KOPT-K1 (cell line): ENCODE results near the gene CNTNAP2.

Experiments
- H3K27ac ChIP-seq: fragments of 200-600 bp; sonication (generic); 2 replicates; pipeline ENCODE4 v1.5.1; 2016; ENCODE audit warnings: antibody characterized with exemption, mild to moderate bottlenecking, low read depth, low read length; ENCODE audit not compliant: poor library complexity, severe bottlenecking
- H3K36me3 ChIP-seq: fragments of 200-600 bp; sonication (generic); 2 replicates; pipeline ENCODE4 v1.5.1; 2017; ENCODE audit warnings: antibody characterized with exemption, mild to moderate bottlenecking, low read length, moderate library complexity; ENCODE audit not compliant: insufficient read depth
- H3K9me3 ChIP-seq: fragments of 200-600 bp; sonication (generic); 2 replicates; pipeline ENCODE4 v1.5.1; 2017; ENCODE audit warnings: antibody characterized with exemption, low read length, mild to moderate bottlenecking; ENCODE audit not compliant: insufficient read depth, poor library complexity, severe bottlenecking

The CNTNAP2 gene

GRCh38 chr7:148011753-148012152, 1895.2 kb downstream of the CNTNAP2 start:
- Histone ChIP-seq H3K27ac (no peak overlapping the region), H3K36me3 (no peaks in the 10 kb centered on the region), H3K9me3 (no peaks in the 10 kb centered on the region)

DNA sequence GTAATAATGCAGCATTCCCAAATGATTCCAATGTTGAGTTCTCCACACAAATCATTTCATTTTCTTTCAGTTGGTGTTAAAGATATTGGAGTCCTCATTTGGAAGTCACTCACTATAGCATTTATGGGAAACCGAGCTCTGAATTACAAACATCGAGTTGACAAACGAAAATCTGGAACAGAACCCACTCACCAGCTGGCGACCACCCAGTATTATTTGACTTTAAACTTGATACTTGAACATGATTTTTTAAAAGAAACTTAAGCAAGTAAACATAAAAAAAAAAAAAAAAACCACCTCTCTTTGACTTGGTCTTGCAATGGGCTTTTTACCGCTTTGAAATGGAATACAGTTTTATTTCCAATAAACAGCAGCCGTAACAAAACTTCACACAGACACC, 1897.4 kb downstream of the CNTNAP2 start:
- no peak overlapping the region for H3K27ac ChIP-seq
- H3K36me3 ChIP-seq: no peaks in the 10 kb centered on the region
- no peaks in the 10 kb centered on the region for H3K9me3 ChIP-seq

DNA sequence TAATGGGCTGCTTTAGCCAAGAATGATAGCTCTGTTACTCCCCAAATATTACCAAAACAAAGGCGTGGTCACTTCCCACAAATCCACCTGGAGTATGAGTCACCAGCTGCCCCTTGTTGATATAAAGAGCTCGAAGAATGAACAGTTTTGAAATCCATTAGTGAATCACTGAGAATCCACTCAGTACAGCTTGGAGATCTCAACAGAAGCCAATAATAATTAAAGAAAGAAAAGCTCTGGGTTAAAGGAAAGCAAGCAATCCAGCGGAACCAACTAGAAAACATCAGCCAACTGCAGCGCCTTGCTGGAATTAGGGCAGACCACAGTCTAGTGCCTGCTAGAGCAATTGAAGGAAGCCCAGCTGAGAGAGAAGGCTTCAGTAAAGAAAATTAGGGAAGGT, 1897.9 kb downstream of the CNTNAP2 start:
- no peaks in the 10 kb centered on the region for H3K36me3 ChIP-seq
- no peak overlapping the region for H3K27ac ChIP-seq
- H3K9me3 ChIP-seq: no peaks in the 10 kb centered on the region

DNA sequence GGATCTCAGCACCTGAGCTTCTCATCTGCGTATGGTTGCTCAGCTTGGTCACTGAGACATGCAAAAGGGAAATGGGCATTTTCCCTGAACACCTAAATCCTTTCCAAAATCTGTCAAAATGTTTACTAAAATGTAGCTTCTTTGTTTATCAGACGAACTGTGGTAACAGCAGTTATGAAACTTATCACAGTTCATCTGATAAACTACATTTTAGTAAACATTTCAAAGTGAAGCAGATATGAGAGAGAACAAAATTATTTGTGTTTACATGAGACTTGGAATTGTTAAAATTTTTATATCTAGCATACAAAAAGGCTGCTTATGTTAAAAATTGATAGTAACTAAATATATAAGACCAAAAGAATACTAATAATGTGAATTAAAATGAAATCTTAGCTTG, 1900.5 kb downstream of the CNTNAP2 start:
- Histone ChIP-seq H3K36me3 (no peaks in the 10 kb centered on the region), H3K9me3 (no peaks in the 10 kb centered on the region), H3K27ac (no peak overlapping the region)

GRCh38 chr7:148020679-148021078, 1904.1 kb downstream of the CNTNAP2 start:
- H3K27ac ChIP-seq: no peak overlapping the region
- H3K9me3 ChIP-seq: no peaks in the 10 kb centered on the region
- H3K36me3 ChIP-seq: no peaks in the 10 kb centered on the region

DNA sequence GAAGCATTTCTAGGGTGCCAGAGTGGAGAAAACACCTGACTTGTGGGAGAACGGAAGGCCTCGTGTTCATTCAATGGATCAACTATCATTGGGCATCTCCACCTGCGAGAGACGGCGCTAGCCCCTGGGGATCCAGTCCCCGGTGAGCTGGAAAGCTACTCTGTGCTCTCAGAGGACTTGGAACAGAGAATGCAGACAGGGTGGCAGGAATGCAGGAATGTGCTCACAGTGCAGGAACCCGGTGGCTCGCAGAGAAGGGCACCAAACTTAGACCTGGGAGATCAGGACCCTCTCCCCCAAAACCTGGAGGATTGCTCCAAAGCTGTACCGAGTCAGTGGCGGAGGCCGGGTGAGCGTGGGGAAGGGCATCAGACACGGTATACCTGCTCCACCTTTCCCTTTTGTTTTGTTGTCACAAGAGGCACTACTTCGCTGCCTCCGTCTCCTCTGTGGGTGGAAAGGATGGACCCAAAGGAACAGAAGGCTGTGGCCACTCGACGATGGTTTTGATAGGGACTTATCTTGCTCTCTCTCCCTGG, 1905.0 kb downstream of the CNTNAP2 start:
- H3K9me3 ChIP-seq: no peaks in the 10 kb centered on the region
- no peak overlapping the region for H3K27ac ChIP-seq
- no peaks in the 10 kb centered on the region for H3K36me3 ChIP-seq

DNA sequence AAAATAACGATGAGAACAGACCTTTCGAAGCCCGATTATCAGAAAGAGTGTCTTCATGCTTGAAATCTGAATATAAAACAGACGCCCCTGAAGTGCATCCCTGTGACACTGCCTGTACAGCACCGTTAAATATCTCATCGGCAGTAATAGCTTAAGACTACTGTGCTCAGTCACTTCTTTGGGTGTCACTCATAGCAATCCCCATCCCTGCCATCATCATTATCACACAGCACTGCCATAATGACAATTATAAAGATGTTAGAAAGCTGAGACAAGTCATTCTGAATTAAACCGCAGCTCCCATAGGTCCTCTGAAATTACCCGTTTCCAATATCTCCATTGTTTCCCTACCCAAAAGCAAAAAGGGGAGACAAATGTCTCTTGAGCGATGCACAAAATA, 1906.2 kb downstream of the CNTNAP2 start:
- Histone ChIP-seq H3K36me3 (no peaks in the 10 kb centered on the region), H3K27ac (no peak overlapping the region), H3K9me3 (no peaks in the 10 kb centered on the region)

DNA sequence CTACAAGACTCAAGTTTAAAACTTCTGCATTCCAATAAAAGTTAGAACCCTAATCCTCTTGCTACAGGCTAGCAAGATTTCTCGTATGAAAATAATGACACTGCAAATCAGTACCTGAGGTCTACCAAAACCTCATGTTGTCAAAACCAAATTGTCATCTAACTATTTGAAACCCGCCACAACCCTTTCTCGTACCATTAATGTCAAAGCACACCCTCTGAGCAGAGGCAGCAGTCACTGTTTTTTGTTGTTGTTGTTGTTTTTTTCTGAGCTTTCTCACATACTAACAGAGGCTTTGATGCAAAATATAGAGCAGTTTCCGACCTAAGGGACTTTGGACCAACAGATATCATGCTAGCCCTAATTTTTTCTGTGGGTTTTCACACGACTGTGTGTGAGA, 1910.1 kb downstream of the CNTNAP2 start:
- Histone ChIP-seq H3K9me3 (no peaks in the 10 kb centered on the region), H3K27ac (no peak overlapping the region)

GRCh38 chr7:148028165-148028564, 1911.6 kb downstream of the CNTNAP2 start:
- no peaks in the 10 kb centered on the region for H3K9me3 ChIP-seq
- H3K36me3 ChIP-seq: no peaks in the 10 kb centered on the region
- no peak overlapping the region for H3K27ac ChIP-seq

More for the DNA sequence above, 1910.1 kb downstream of the CNTNAP2 start:
- H3K36me3 ChIP-seq: no peaks in the 10 kb centered on the region

- H3K27ac ChIP-seq: no peak overlapping the region
- H3K36me3 ChIP-seq: no peaks in the 10 kb centered on the region
- H3K9me3 ChIP-seq: no peaks in the 10 kb centered on the region
These were observed 1914.4 kb downstream of the CNTNAP2 start for GRCh38 chr7:148031019-148031418.

- no peak overlapping the region for H3K27ac ChIP-seq
- H3K9me3 ChIP-seq: no peaks in the 10 kb centered on the region
- no peaks in the 10 kb centered on the region for H3K36me3 ChIP-seq
These were observed 1915.2 kb downstream of the CNTNAP2 start for GRCh38 chr7:148031811-148032210.

GRCh38 chr7:148035950-148036349, 1919.3 kb downstream of the CNTNAP2 start:
- Histone ChIP-seq H3K27ac (no peak overlapping the region), H3K9me3 (no peaks in the 10 kb centered on the region), H3K36me3 (no peaks in the 10 kb centered on the region)

GRCh38 chr7:148037044-148037443, 1920.4 kb downstream of the CNTNAP2 start:
- Histone ChIP-seq H3K36me3 (no peaks in the 10 kb centered on the region), H3K9me3 (no peaks in the 10 kb centered on the region), H3K27ac (no peak overlapping the region)

GRCh38 chr7:148041156-148041555, 1924.6 kb downstream of the CNTNAP2 start:
- Histone ChIP-seq H3K27ac (no peak overlapping the region), H3K9me3 (no peaks in the 10 kb centered on the region), H3K36me3 (no peaks in the 10 kb centered on the region)

GRCh38 chr7:148042935-148043631, 1926.5 kb downstream of the CNTNAP2 start:
- Histone ChIP-seq H3K27ac (no peak overlapping the region), H3K36me3 (no peaks in the 10 kb centered on the region), H3K9me3 (no peaks in the 10 kb centered on the region)

DNA sequence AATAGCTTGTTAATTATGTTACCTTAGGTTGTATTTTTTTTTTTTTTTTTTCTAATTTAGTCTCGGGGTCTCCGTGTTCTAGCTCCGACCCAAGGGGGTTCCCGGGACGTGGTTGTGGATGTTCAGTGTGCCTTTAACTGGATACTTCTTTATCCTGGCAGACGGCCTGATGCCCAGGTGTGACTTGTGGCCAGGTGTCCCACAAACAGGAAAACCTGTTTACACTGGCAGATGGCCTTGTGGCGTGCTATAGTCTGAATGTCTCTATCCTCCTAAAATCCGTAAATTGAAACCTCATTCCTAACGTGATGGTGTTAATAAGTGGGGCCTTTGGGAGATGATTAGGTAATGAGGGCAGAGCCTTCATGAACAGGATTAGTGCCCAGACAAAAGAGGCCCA, 1927.6 kb downstream of the CNTNAP2 start:
- no peaks in the 10 kb centered on the region for H3K9me3 ChIP-seq
- H3K36me3 ChIP-seq: no peaks in the 10 kb centered on the region
- no peak overlapping the region for H3K27ac ChIP-seq
